HL-60 (cell line): ENCODE measurements around the gene PROM2.

Source experiments
- DNase-seq, 2 experiments: peaks; one replicate each; pipeline ENCODE4 v3.0.0-alpha.2; 2010 to 2020; ENCODE audit warnings: low read depth in 1 of 2, low spot score in 1 of 2
- H3K27ac ChIP-seq: fragments of 250-450 bp; sonication (Bioruptor Pico); replicated peaks from 2 replicates; pipeline ENCODE4 v1.5.1; 2020; ENCODE audit warnings: mild to moderate bottlenecking, moderate library complexity
- H3K27me3 ChIP-seq: fragments of 250-450 bp; sonication (Bioruptor Pico); 2 replicates; pipeline ENCODE4 v1.5.1; 2021; ENCODE audit warnings: mild to moderate bottlenecking, moderate library complexity; ENCODE audit not compliant: insufficient read depth, poor library complexity, severe bottlenecking
- H3K4me3 ChIP-seq: replicated peaks from 2 replicates; pipeline ENCODE4 v1.5.1; 2011; ENCODE audit warnings: mild to moderate bottlenecking, control low read depth, low read length; ENCODE audit not compliant: insufficient read depth
- CTCF ChIP-seq: IDR thresholded peaks from one replicate; pipeline ENCODE4 v1.5.1; 2011; ENCODE audit warnings: low read length, control low read depth, inconsistent platforms; ENCODE audit not compliant: insufficient read depth
- GABPA ChIP-seq: IDR thresholded peaks from 2 replicates; pipeline ENCODE4 v1.6.1; 2012; ENCODE audit warnings: low read depth
- POLR2AphosphoS5 ChIP-seq: IDR thresholded peaks from 2 replicates; pipeline ENCODE4 v1.6.1; 2012; ENCODE audit warnings: low read depth
- REST ChIP-seq: IDR thresholded peaks from 2 replicates; pipeline ENCODE4 v1.6.1; 2012; ENCODE audit warnings: low read depth; ENCODE audit not compliant: insufficient replicate concordance
- SPI1 ChIP-seq: IDR thresholded peaks from 2 replicates; pipeline ENCODE4 v1.6.1; 2012; ENCODE audit warnings: low read depth, mild to moderate bottlenecking, borderline replicate concordance

PROM2 gene

DNA sequence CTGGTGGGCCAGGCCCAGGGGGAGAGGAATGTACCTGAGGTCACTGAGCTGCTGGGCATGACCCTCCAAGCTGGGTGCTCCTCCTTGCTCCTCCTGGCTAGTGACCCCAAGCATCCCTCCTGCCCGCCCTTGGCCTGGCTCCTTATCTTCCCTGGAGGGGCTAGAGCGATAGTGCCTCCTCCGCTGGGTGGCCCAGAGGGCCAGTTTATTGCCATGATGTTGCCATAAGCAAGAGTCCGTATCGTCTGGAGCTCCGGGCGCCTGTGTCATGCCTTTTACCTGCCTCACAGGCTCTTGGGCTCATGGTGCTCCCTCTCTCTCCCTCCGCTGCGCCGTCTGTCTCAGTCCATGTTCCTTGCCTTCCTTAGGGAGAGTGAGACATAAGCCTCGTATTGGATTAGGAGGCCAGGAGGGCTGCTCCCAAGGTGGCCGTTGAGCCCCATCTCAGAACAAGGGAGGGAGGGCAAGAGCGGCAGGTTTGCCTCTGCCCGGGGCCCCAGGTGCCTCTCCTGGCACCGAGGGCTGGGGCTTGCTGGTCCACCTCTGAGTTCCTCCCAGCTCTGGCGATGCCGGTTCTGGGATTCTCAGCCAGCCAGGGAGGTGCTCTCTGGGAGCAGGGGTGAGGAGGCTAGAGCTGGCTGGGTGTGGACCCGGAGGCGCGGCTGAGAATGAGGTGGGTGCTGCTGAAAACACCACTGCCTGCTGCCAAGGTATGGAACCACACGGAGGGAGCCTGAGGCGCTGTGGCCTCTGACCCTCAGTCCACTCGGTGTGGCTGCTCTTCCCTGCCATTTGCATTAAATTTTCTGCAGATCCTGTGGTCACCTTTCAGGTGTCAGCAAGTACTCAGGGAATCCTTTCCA, 45.5 kb downstream of the PROM2 start:
- no peak for TF ChIP-seq REST
- Histone ChIP-seq H3K27ac (no peak overlapping the region), H3K4me3 (no peak overlapping the region), H3K27me3 (no peaks in the 10 kb centered on the region)
- DNase-seq: no peak

- no peak for DNase-seq
Measured at GRCh38 chr2:95320344-95320712, 46.1 kb downstream of the PROM2 start.

DNA sequence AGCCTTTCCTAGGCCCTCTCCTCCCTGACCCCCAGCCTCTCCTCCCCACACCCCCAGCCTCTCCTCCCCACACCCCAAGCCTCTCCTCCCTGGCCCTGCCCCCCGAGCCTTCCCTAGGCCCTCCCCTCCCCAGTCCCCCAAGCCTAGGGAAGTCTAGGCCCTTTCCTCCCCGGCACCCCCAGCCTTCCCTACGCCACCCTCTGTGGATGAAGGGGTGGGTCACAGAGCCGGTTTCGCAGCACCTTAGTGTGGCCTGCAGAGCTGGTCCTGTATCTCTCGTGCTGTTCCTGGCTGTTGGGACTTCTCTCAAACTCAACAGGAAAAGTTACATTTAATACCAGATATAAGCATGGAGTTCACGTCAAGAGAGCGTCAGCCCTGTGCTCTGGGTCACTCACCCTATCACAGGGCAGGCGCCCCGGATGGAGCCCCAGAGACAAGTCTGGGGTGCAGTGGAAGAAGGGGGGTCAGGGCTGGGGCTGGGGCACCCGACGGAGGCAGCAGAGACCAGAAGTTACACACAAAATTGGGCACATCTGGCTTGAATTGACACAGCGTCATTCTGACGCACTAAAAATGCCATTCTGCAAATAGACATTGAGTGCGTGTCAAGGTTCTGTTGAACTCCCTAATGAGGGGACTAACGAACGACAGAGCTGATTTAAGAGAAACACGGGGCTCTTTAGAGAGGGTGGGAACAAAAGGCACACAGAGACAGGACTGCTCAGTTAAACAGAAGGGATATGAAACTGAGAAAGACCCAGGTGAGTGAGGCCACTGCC, 46.9 kb downstream of the PROM2 start:
- DNase-seq: no peak
- TF ChIP-seq REST (no peak), SPI1 (no peak), CTCF (no peak), POLR2AphosphoS5 (no peak), GABPA (no peak)
- Histone ChIP-seq H3K4me3 (no peak overlapping the region), H3K27ac (no peak overlapping the region), H3K27me3 (no peaks in the 10 kb centered on the region)

More at GRCh38 chr2:95320344-95320712, 46.1 kb downstream of the PROM2 start:
- H3K27me3 ChIP-seq: no peaks in the 10 kb centered on the region
- TF ChIP-seq SPI1 (no peak), POLR2AphosphoS5 (no peak), REST (no peak), GABPA (no peak), CTCF (no peak)
- H3K27ac ChIP-seq: no peak overlapping the region
- H3K4me3 ChIP-seq: no peak overlapping the region
